Upper lobe of left lung (tissue), 6 donors: ENCODE measurements around the gene ATP6V1G2. TPM values are rescaled to one million over a fixed set of nuclear protein-coding genes. Genes with fewer than 3 reads are reported as not detected.
"Not testable (repeated sequence)": the region's sequence is repeated elsewhere in the genome, so short reads cannot be mapped to it uniquely, and the experiment has no call there.

Source experiments
- ATAC-seq, 2 donors: fragments of 200-7000 bp; cut with Tn5 transposase; one replicate each; pipeline ENCODE4 v1.9.1; 2022; ENCODE audit warnings: mild to moderate bottlenecking in 2 of 2, moderate library complexity in 2 of 2; ENCODE audit not compliant: low FRiP score in 2 of 2
- DNase-seq, 2 donors: peaks; one replicate each; pipeline ENCODE4 v3.0.0-alpha.2; 2019 to 2020
- H3K27ac ChIP-seq, 4 donors: fragments of 200-600 bp; sonication (generic); one replicate each; pipeline ENCODE4 v1.5.1; 2016 to 2019
- H3K27me3 ChIP-seq, 4 donors: fragments of 200-600 bp; sonication (generic); one replicate each; pipeline ENCODE4 v1.5.1; 2017 to 2019
- H3K36me3 ChIP-seq, 4 donors: fragments of 200-600 bp; sonication (generic); one replicate each; pipeline ENCODE4 v1.5.1; 2016 to 2019
- H3K4me1 ChIP-seq, 4 donors: fragments of 200-600 bp; sonication (generic); one replicate each; pipeline ENCODE4 v1.5.1; 2018 to 2019
- H3K4me3 ChIP-seq, 4 donors: fragments of 200-600 bp; sonication (generic); one replicate each; pipeline ENCODE4 v1.5.1; 2017 to 2019; ENCODE audit warnings: mild to moderate bottlenecking in 2 of 4, moderate library complexity in 1 of 4
- H3K9me3 ChIP-seq, 4 donors: fragments of 200-600 bp; sonication (generic); one replicate each; pipeline ENCODE4 v1.5.1; 2018 to 2019
- CTCF ChIP-seq, 6 experiments: fragments of 450-650 bp in 4 of 6; fragments of 200-600 bp in 2 of 6; sonication (generic) in 2 of 6; IDR thresholded peaks; one replicate each; pipeline ENCODE4 v1.5.1; 2016 to 2019; ENCODE audit warnings: antibody characterized with exemption in 6 of 6
- EP300 ChIP-seq, 4 donors: sonication (generic); formaldehyde crosslinking; IDR thresholded peaks; one replicate each; pipeline ENCODE4 v1.5.1; 2017; ENCODE audit warnings: antibody characterized with exemption in 4 of 4, control low read depth in 2 of 4
- POLR2A ChIP-seq, 4 donors: fragments of 450-650 bp; IDR thresholded peaks; one replicate each; pipeline ENCODE4 v1.5.1; 2016 to 2017; ENCODE audit warnings: antibody characterized with exemption in 4 of 4, mild to moderate bottlenecking in 2 of 4
- POLR2AphosphoS5 ChIP-seq, 2 donors: sonication (generic); formaldehyde crosslinking; IDR thresholded peaks; one replicate each; pipeline ENCODE4 v1.5.1; 2017; ENCODE audit warnings: antibody characterized with exemption in 2 of 2
- WGBS, 2 donors: methylation state at CpG; one replicate each; pipeline ENCODE4 v1.1.5; 2017 to 2018; 5-methylcytosine and 5-hydroxymethylcytosine counted together
- small RNA-seq, 4 donors: library from RNA; depleted of rRNA; stranded (forward); fragments of <200 nt; gene quantifications; one replicate each; pipeline ENCODE3, GENCODE V24; 2016
- total RNA-seq, 6 donors: library from RNA; depleted of rRNA in 4 of 6; stranded (reverse); fragments of >200 nt in 4 of 6; gene quantifications; one replicate each; pipeline versions ENCODE4 v1.1.0 to v1.2.1, GENCODE V29; 2016 to 2021
- donor health status: DM: no; HTN: no; CAD: no; lungs with moderate emphysema.
- donor health status: DM: no; HTN: yes; CAD: no; lungs with severe emphysema.

ATP6V1G2 gene
- total RNA-seq, 6 donors from 2014 or later: 0.55 to 2.0 (median 1.1) TPM

GRCh38 chr6:31498748-31499147, 47.7 kb downstream of the ATP6V1G2 start:
- Histone ChIP-seq H3K27ac (no peak overlapping the region), H3K27me3 (no peaks in the 10 kb centered on the region), H3K36me3 (no peaks in the 10 kb centered on the region), H3K4me3 (peak overlapping the region in 3 of 4 donors; percentile 52 to 88 (median 68)), H3K4me1 (peaks cover 10 to 27% (median 16%) of the 10 kb centered on the region in 4 donors), H3K9me3 (no peaks in the 10 kb centered on the region)
- TF ChIP-seq CTCF (IDR thresholded peaks at IDR 0.05): no peak
- TF ChIP-seq POLR2AphosphoS5 (IDR thresholded peaks at IDR 0.05): no peak
- no peak for TF ChIP-seq POLR2A (IDR thresholded peaks at IDR 0.05)
- no peak for TF ChIP-seq EP300 (IDR thresholded peaks at IDR 0.05)
- ATAC-seq (no peak), DNase-seq (peak; percentile 24 to 75)
- WGBS, 2 donors: 27 to 31% methylated on average over 14 to 21 of the region's 21 CpGs

- H3K27ac ChIP-seq: peak within 1 kb of the TSS; percentile 58 to 85 (median 74)
These were observed 48.6 kb downstream of the ATP6V1G2 start, which contains the start of gene MICB for GRCh38 chr6:31497531-31498476. Gene MICB (plus strand): TSS chr6:31498145. CDS start chr6:31498194, 49 bp downstream.

GRCh38 chr6:31496826-31497225, 49.6 kb downstream of the ATP6V1G2 start:
- not testable (repeated sequence) for ATAC-seq, H3K9me3 ChIP-seq, H3K27me3 ChIP-seq, H3K36me3 ChIP-seq, DNase-seq
- peak overlapping the region in 1 of 4 donors; percentile 88 for H3K4me3 ChIP-seq
- 54 to 66% methylated on average over 4 of the region's 4 CpGs for WGBS, 2 donors
- peaks cover 17 to 38% (median 22%) of the 10 kb centered on the region in 4 donors for H3K4me1 ChIP-seq
- H3K27ac ChIP-seq: peak overlapping the region in 2 of 4 donors; percentile 74 to 85

More at GRCh38 chr6:31497531-31498476, 48.6 kb downstream of the ATP6V1G2 start, which contains the start of gene MICB:
- TF ChIP-seq CTCF (IDR thresholded peaks at IDR 0.05) (peak in 4 of 6 experiments; percentile 23 to 41 (median 34)), POLR2A (IDR thresholded peaks at IDR 0.05) (peak in 2 of 4 donors; percentile 56 to 68), EP300 (IDR thresholded peaks at IDR 0.05) (no peak), POLR2AphosphoS5 (IDR thresholded peaks at IDR 0.05) (peak; percentile 12 to 79)
- no peaks in the 10 kb centered on the region for H3K9me3 ChIP-seq
- no peaks in the 10 kb centered on the region for H3K27me3 ChIP-seq
- WGBS, 2 donors: 0% methylated on average over 12 to 51 of the region's 64 CpGs
- H3K36me3 ChIP-seq: no peaks in the 10 kb centered on the region
- H3K4me1 ChIP-seq: peaks cover 13 to 33% (median 20%) of the 10 kb centered on the region in 4 donors
- peak; percentile 89 to 93 for DNase-seq
- ATAC-seq: peak; percentile 78 to 81
- H3K4me3 ChIP-seq: peak within 1 kb of the TSS; percentile 52 to 88 (median 66)

GRCh38 chr6:31495580-31495979, 50.8 kb downstream of the ATP6V1G2 start:
- 52 to 55% methylated on average over 2 of the region's 2 CpGs for WGBS, 2 donors
- TF ChIP-seq POLR2A (IDR thresholded peaks at IDR 0.05) (no peak), POLR2AphosphoS5 (IDR thresholded peaks at IDR 0.05) (no peak), CTCF (IDR thresholded peaks at IDR 0.05) (no peak), EP300 (IDR thresholded peaks at IDR 0.05) (no peak)
- ATAC-seq: no peak

More at GRCh38 chr6:31495580-31495979, 50.8 kb downstream of the ATP6V1G2 start:
- peaks cover 18 to 40% (median 23%) of the 10 kb centered on the region in 4 donors for H3K4me1 ChIP-seq
- H3K27me3 ChIP-seq: no peaks in the 10 kb centered on the region
- peak overlapping the region in 1 of 4 donors; percentile 71 for H3K4me3 ChIP-seq
- H3K27ac ChIP-seq: peak overlapping the region; percentile 61 to 94 (median 83)
- no peaks in the 10 kb centered on the region for H3K36me3 ChIP-seq
- no peaks in the 10 kb centered on the region for H3K9me3 ChIP-seq
- no peak for DNase-seq

Small RNA genes within 50 kb of the gene (small RNA-seq; reads per million reads assigned to genes)
- 0 reads per million in 4 donors for gene AL663061.1
- 0 reads per million in 4 donors for gene RF00019
- 49.4 to 268 (median 167) reads per million in 4 donors for gene SNORD117
- 0 reads per million in 4 donors for gene SNORD84

Other genes with a start within 250 kb of the ATP6V1G2 start
- 1,000 to 10,000 TPM; 1,716 to 2,968 (median 2,484) TPM for gene HLA-B, start 189.4 kb downstream of the ATP6V1G2 start, total RNA-seq
- 10 to 100 TPM; 21.6 to 81.7 (median 31.4) TPM for gene MICA, start 143.0 kb downstream of the ATP6V1G2 start, total RNA-seq
- gene MICB, start 48.5 kb downstream of the ATP6V1G2 start, total RNA-seq: 10 to 100 TPM in 4 of 6 donors, 1 to 10 TPM in 2; 4.9 to 14.4 (median 11.3) TPM
- not detected for gene MCCD1, start 17.6 kb downstream of the ATP6V1G2 start, total RNA-seq
- 100 to 1,000 TPM; 201 to 541 (median 270) TPM for gene DDX39B, start 4.6 kb downstream of the ATP6V1G2 start, total RNA-seq
- gene NFKBIL1, start 1.0 kb upstream of the ATP6V1G2 start, total RNA-seq: 10 to 100 TPM; 18.2 to 45.1 (median 23.8) TPM
- gene LTA, start 25.7 kb upstream of the ATP6V1G2 start, total RNA-seq: 1 to 10 TPM in 2 of 6 donors, not detected in 4; 1.6 to 1.8 TPM
- gene TNF, start 29.0 kb upstream of the ATP6V1G2 start, total RNA-seq: 1 to 10 TPM in 5 of 6 donors, under 1 TPM in 1; 0.33 to 6.6 (median 2.9) TPM
- 10 to 100 TPM in 1 of 6 donors, 1 to 10 TPM in 2, not detected in 3; 1.3 to 18.7 (median 8.2) TPM for gene LTB, start 35.8 kb upstream of the ATP6V1G2 start, total RNA-seq
- 100 to 1,000 TPM in 1 of 6 donors, 10 to 100 TPM in 3, 1 to 10 TPM in 2; 7.7 to 132 (median 33.5) TPM for gene LST1, start 39.7 kb upstream of the ATP6V1G2 start, total RNA-seq
- 1 to 10 TPM in 1 of 6 donors, under 1 TPM in 3, not detected in 2; 0.54 to 2.0 (median 0.70) TPM for gene NCR3, start 46.4 kb upstream of the ATP6V1G2 start, total RNA-seq
- gene AIF1, start 68.6 kb upstream of the ATP6V1G2 start, total RNA-seq: 100 to 1,000 TPM in 1 of 6 donors, 10 to 100 TPM in 5; 18.5 to 106 (median 79.7) TPM
- gene PRRC2A, start 74.1 kb upstream of the ATP6V1G2 start, total RNA-seq: 100 to 1,000 TPM in 4 of 6 donors, 10 to 100 TPM in 2; 80.1 to 154 (median 125) TPM
- 100 to 1,000 TPM; 190 to 421 (median 294) TPM for gene BAG6, start 106.1 kb upstream of the ATP6V1G2 start, total RNA-seq
- 1 to 10 TPM in 5 of 6 donors, under 1 TPM in 1; 0.89 to 4.3 (median 2.1) TPM for gene APOM, start 109.3 kb upstream of the ATP6V1G2 start, total RNA-seq
- 10 to 100 TPM; 25.0 to 30.1 (median 28.4) TPM for gene C6orf47, start 114.2 kb upstream of the ATP6V1G2 start, total RNA-seq
- gene GPANK1, start 118.4 kb upstream of the ATP6V1G2 start, total RNA-seq: 10 to 100 TPM; 12.0 to 45.1 (median 16.6) TPM
- 100 to 1,000 TPM; 105 to 172 (median 130) TPM for gene CSNK2B, start 119.5 kb upstream of the ATP6V1G2 start, total RNA-seq
- gene LY6G5B, start 123.4 kb upstream of the ATP6V1G2 start, total RNA-seq: 10 to 100 TPM in 4 of 6 donors, 1 to 10 TPM in 2; 6.7 to 22.0 (median 12.3) TPM
- 1 to 10 TPM in 4 of 6 donors, not detected in 2; 1.8 to 4.4 (median 3.1) TPM for gene LY6G5C, start 134.5 kb upstream of the ATP6V1G2 start, total RNA-seq
- 10 to 100 TPM; 42.1 to 62.5 (median 51.6) TPM for gene ABHD16A, start 156.7 kb upstream of the ATP6V1G2 start, total RNA-seq
- 1 to 10 TPM in 4 of 6 donors, under 1 TPM in 2; 0.63 to 9.4 (median 1.7) TPM for gene LY6G6F, start 160.3 kb upstream of the ATP6V1G2 start, total RNA-seq
- not detected for gene LY6G6D, start 168.7 kb upstream of the ATP6V1G2 start, total RNA-seq
- gene LY6G6C, start 175.1 kb upstream of the ATP6V1G2 start, total RNA-seq: under 1 TPM in 1 of 6 donors, not detected in 5; 0.23 TPM
- gene MPIG6B, start 176.8 kb upstream of the ATP6V1G2 start, total RNA-seq: 1 to 10 TPM in 3 of 6 donors, under 1 TPM in 2, not detected in 1; 0.30 to 4.1 (median 1.2) TPM
- gene DDAH2, start 182.7 kb upstream of the ATP6V1G2 start, total RNA-seq: 100 to 1,000 TPM in 2 of 6 donors, 10 to 100 TPM in 4; 46.6 to 157 (median 83.7) TPM
- 100 to 1,000 TPM; 138 to 497 (median 277) TPM for gene CLIC1, start 189.9 kb upstream of the ATP6V1G2 start, total RNA-seq
- gene MSH5, start 193.4 kb upstream of the ATP6V1G2 start, total RNA-seq: 10 to 100 TPM in 4 of 6 donors, 1 to 10 TPM in 2; 7.3 to 52.4 (median 13.1) TPM
- gene SAPCD1, start 216.0 kb upstream of the ATP6V1G2 start, total RNA-seq: 10 to 100 TPM in 1 of 6 donors, 1 to 10 TPM in 5; 1.1 to 15.7 (median 5.3) TPM
- gene VWA7, start 230.7 kb upstream of the ATP6V1G2 start, total RNA-seq: 1 to 10 TPM; 4.0 to 7.4 (median 6.6) TPM
- 10 to 100 TPM; 21.2 to 67.8 (median 39.7) TPM for gene VARS1, start 249.1 kb upstream of the ATP6V1G2 start, total RNA-seq